NT2/D1 (cell line): Measurements from ENCODE around the gene LRRC9.

Experiments
- SUZ12 ChIP-seq: IDR thresholded peaks from 2 replicates; pipeline ENCODE4 v1.6.1; 2011; ENCODE audit not compliant: insufficient read length, insufficient read depth; ENCODE audit errors: extremely low read depth
- YY1 ChIP-seq: IDR thresholded peaks from 2 replicates; pipeline ENCODE4 v1.6.1; 2011; ENCODE audit not compliant: insufficient read length, insufficient read depth

DNA sequence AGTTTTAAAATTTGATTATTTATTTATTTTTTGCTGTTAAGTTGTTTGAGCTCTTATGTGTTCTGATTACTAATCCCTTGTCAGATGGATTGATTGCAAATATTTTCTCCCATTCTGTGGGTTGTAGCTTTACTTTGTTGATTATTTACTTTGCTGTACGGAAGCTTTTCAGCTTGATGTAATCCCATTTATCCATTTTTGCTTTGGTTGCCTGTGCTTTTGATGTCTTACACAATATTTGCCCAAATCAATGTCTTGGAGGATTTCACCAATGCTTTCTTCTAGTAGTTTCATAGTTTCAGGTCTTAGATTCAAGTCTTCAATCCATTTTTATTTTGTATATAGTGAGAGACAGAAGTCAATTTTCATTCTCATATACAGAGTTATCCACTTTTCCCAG, 115.2 kb downstream of the LRRC9 start:
- no peak for TF ChIP-seq YY1
- no peak for TF ChIP-seq SUZ12
